OCI-LY1 (cell line): Measurements from ENCODE around the gene AGK.

ENCODE experiments used
- H2AFZ ChIP-seq: fragments of 200-600 bp; sonication (generic), shearing (Covaris generic); 2 replicates; pipeline ENCODE4 v1.6.0; 2014; ENCODE audit warnings: antibody characterized with exemption, mild to moderate bottlenecking, low read length
- H3F3A ChIP-seq: fragments of 200-600 bp; sonication (generic), shearing (Covaris generic); 2 replicates; pipeline ENCODE4 v1.6.0; 2014; ENCODE audit warnings: mild to moderate bottlenecking, antibody characterized with exemption, low read length, moderate library complexity; ENCODE audit not compliant: insufficient read depth
- H3K27ac ChIP-seq: fragments of 200-600 bp; sonication (generic); 2 replicates; pipeline ENCODE4 v1.5.1; 2014; ENCODE audit warnings: low read length, mixed run types, mild to moderate bottlenecking, low read depth; ENCODE audit not compliant: poor library complexity, severe bottlenecking
- H3K27me3 ChIP-seq: fragments of 200-600 bp; sonication (generic); 2 replicates; pipeline ENCODE4 v1.6.0; 2014; ENCODE audit warnings: antibody characterized with exemption, mild to moderate bottlenecking, low read length, moderate library complexity; ENCODE audit not compliant: insufficient read depth
- H3K36me3 ChIP-seq: fragments of 200-600 bp; sonication (generic); 2 replicates; pipeline ENCODE4 v1.6.1; 2014; ENCODE audit warnings: mild to moderate bottlenecking, antibody characterized with exemption, low read length, moderate library complexity, mixed read lengths; ENCODE audit not compliant: insufficient read depth
- H3K4me1 ChIP-seq: fragments of 200-600 bp; sonication (generic); 2 replicates; pipeline ENCODE4 v1.5.1; 2014; ENCODE audit warnings: mild to moderate bottlenecking, low read length, moderate library complexity; ENCODE audit not compliant: insufficient read depth, severe bottlenecking
- H3K4me2 ChIP-seq: fragments of 200-600 bp; sonication (generic), shearing (Covaris generic); 2 replicates; pipeline ENCODE4 v1.6.1; 2014; ENCODE audit warnings: low read length
- H3K4me3 ChIP-seq: fragments of 200-600 bp; sonication (generic); 2 replicates; pipeline ENCODE4 v1.5.1; 2014; ENCODE audit warnings: low read length, low read depth, mild to moderate bottlenecking, mixed read lengths; ENCODE audit not compliant: poor library complexity, severe bottlenecking
- H3K79me2 ChIP-seq: fragments of 200-600 bp; shearing (Covaris generic); 2 replicates; pipeline ENCODE4 v1.6.1; 2016; ENCODE audit warnings: mixed run types, low read length, mixed read lengths; ENCODE audit not compliant: insufficient read depth
- H3K9ac ChIP-seq: fragments of 200-600 bp; sonication (generic), shearing (Covaris generic); 2 replicates; pipeline ENCODE4 v1.6.1; 2014; ENCODE audit warnings: mild to moderate bottlenecking, low read length, mixed read lengths
- H3K9me2 ChIP-seq: fragments of 200-600 bp; sonication (generic), shearing (Covaris generic); 2 replicates; pipeline ENCODE4 v1.6.1; 2014; ENCODE audit warnings: low read depth, mild to moderate bottlenecking, low read length, mixed read lengths
- H3K9me3 ChIP-seq: fragments of 200-600 bp; shearing (Covaris generic); 2 replicates; pipeline ENCODE4 v1.6.1; 2014; ENCODE audit warnings: low read length, mixed read lengths
- H4K20me1 ChIP-seq: fragments of 200-600 bp; sonication (generic), shearing (Covaris generic); 2 replicates; pipeline ENCODE4 v1.6.0; 2016; ENCODE audit warnings: mild to moderate bottlenecking, low read length; ENCODE audit not compliant: insufficient read depth
- EZH2 ChIP-seq: fragments of 200-600 bp; sonication (generic), shearing (Covaris generic); IDR thresholded peaks from 2 replicates; pipeline ENCODE4 v1.8.0; 2017; ENCODE audit warnings: borderline replicate concordance, mixed run types, mild to moderate bottlenecking, antibody characterized with exemption, low read length, moderate library complexity, mixed read lengths
- TF ChIP-seq, protein P1 (sequence below): fragments of 200-600 bp; sonication (generic), shearing (Covaris generic); IDR thresholded peaks from 2 replicates; pipeline ENCODE4 v1.5.1; 2017; ENCODE audit warnings: mild to moderate bottlenecking, antibody characterized with exemption, low read length, moderate library complexity, mixed read lengths

Gene AGK

DNA sequence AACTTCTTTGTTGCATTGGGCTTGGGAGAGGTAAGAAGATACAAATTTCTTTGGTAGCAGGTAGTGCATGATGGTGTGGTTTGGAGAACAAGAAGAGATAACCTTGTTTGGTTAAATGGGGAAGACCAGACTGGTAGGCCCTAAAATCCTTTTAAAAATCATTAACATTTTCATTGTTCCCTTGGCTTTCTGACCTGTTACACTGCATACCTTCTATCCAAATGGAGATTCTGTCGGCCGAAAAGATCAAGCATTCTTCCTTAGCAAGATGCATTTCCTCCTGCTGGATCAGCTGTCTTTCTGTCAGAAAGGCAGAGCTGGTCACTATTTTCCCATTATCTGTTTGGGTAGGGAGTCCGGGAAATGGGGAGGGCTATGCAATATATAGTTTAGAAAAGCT is 33.7 kb downstream of the AGK start:
- Histone ChIP-seq H3K9me3 (no peaks in the 10 kb centered on the region), H3K4me1 (no peaks in the 10 kb centered on the region), H2AFZ (no peak overlapping the region), H3F3A (no peaks in the 10 kb centered on the region), H3K9me2 (no peaks in the 10 kb centered on the region), H3K36me3 (no peaks in the 10 kb centered on the region), H3K4me2 (no peak overlapping the region), H3K27me3 (no peaks in the 10 kb centered on the region), H3K9ac (no peak overlapping the region), H4K20me1 (no peaks in the 10 kb centered on the region), H3K4me3 (no peak overlapping the region), H3K79me2 (no peaks in the 10 kb centered on the region), H3K27ac (no peak overlapping the region)
- TF ChIP-seq EZH2, result no peak
- TF ChIP-seq, protein P1, sequence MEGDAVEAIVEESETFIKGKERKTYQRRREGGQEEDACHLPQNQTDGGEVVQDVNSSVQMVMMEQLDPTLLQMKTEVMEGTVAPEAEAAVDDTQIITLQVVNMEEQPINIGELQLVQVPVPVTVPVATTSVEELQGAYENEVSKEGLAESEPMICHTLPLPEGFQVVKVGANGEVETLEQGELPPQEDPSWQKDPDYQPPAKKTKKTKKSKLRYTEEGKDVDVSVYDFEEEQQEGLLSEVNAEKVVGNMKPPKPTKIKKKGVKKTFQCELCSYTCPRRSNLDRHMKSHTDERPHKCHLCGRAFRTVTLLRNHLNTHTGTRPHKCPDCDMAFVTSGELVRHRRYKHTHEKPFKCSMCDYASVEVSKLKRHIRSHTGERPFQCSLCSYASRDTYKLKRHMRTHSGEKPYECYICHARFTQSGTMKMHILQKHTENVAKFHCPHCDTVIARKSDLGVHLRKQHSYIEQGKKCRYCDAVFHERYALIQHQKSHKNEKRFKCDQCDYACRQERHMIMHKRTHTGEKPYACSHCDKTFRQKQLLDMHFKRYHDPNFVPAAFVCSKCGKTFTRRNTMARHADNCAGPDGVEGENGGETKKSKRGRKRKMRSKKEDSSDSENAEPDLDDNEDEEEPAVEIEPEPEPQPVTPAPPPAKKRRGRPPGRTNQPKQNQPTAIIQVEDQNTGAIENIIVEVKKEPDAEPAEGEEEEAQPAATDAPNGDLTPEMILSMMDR, result no peak

DNA sequence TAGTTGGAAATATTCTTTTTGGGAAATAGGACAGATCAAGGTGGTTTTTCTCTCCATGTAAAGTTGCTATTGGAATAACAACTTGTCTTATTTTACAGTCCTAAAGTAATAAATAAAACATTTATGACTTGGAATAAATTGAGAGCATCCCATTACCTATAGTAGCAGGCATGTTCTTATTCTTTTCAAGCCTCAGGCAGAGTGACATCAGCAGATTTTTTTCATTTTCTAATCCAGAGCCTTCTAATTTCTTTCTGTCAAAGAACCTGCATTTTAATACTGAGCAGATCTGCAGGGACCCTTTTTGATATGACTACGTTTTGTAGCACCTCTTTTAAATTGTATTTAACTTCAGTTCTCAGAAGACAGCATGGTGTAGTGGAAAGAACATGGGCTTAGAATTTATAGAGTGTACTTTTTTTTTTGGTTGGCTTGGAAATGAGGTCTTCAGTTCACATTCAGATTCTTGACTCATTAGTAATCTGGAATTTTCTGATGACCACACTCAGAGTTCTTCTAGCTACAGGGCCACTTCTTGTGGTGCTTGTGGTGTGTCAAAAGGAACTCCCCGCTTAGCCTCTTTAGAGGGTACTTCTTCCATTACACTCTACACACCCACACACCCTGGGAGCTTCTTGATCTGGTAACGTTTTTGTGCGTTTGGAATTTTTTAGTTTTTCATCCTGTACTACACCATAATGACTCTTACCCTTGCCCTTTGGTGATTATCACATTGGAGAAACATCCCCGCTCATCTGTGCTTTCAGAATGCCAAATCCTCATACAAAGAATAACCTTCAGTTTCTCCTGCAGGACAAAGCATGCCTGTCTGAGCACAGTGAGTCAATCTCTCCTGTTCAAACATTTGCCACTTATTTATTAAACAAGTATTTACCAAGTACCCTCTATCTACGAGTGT is 34.6 kb downstream of the AGK start:
- H2AFZ ChIP-seq, result no peak overlapping the region
- H3K4me3 ChIP-seq, result no peak overlapping the region
- no peaks in the 10 kb centered on the region for H3K9me3 ChIP-seq
- no peaks in the 10 kb centered on the region for H4K20me1 ChIP-seq
- H3K9me2 ChIP-seq, result no peaks in the 10 kb centered on the region
- H3K36me3 ChIP-seq, result no peaks in the 10 kb centered on the region
- H3K27me3 ChIP-seq, result no peaks in the 10 kb centered on the region
- no peak overlapping the region for H3K27ac ChIP-seq
- no peaks in the 10 kb centered on the region for H3K79me2 ChIP-seq
- TF ChIP-seq, protein P1, result no peak
- TF ChIP-seq EZH2, result no peak
- H3K4me2 ChIP-seq, result no peak overlapping the region
- H3F3A ChIP-seq, result no peaks in the 10 kb centered on the region
- H3K9ac ChIP-seq, result no peak overlapping the region
- H3K4me1 ChIP-seq, result no peaks in the 10 kb centered on the region

DNA sequence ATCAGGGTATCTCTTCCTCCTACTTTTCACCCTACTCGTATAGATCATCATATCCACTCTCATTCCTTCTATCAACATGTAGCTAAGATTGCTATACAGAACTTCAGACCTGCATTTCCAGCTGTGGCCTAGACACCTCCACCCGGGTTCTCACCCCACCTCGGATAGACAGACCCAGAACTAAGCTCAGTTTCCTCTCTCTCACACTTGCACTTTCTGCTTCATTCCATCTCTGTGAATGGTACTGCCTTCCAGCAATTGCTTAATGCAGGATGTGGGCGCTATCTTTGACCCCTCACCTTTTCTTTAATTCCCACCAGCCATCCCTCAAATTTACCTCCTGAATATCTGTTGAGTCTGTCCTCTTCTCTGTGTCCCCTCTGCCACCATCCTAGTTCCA is 35.7 kb downstream of the AGK start:
- H3K9ac ChIP-seq, result no peak overlapping the region
- H4K20me1 ChIP-seq, result no peaks in the 10 kb centered on the region
- H3K36me3 ChIP-seq, result no peaks in the 10 kb centered on the region
- H3K4me2 ChIP-seq, result no peak overlapping the region
- no peak overlapping the region for H3K4me3 ChIP-seq
- H3K79me2 ChIP-seq, result no peaks in the 10 kb centered on the region
- H3K4me1 ChIP-seq, result no peaks in the 10 kb centered on the region
- H3K9me3 ChIP-seq, result no peaks in the 10 kb centered on the region
- no peaks in the 10 kb centered on the region for H3K27me3 ChIP-seq
- no peak for TF ChIP-seq EZH2
- TF ChIP-seq, protein P1, result no peak
- no peak overlapping the region for H2AFZ ChIP-seq
- no peaks in the 10 kb centered on the region for H3K9me2 ChIP-seq
- H3F3A ChIP-seq, result no peaks in the 10 kb centered on the region
- H3K27ac ChIP-seq, result no peak overlapping the region
